OCI-LY7 (cell line): ENCODE data around the gene EDEM3. TPM values are rescaled to one million over a fixed set of nuclear protein-coding genes. Genes with fewer than 3 reads are reported as not detected.

Experiments used
- BruUV-seq: library from RNA; stranded (reverse); fragments of 400-500 nt; replicated peaks from 2 replicates; lab custom pipeline; 2021; lab: Mats Ljungman, UMichigan
- CTCF ChIA-PET: fragments of 300-600 bp; sonication (Branson Sonifier 250); formaldehyde crosslinking; loops from one replicate; lab custom pipeline; 2022; ENCODE audit warnings: antibody characterized with exemption; ENCODE audit not compliant: unreplicated experiment; lab: Charles Lee
- POLR2A ChIA-PET: fragments of 300-600 bp; sonication (Branson Sonifier 250); formaldehyde crosslinking; loops from one replicate; lab custom pipeline; 2022; ENCODE audit warnings: antibody characterized with exemption; lab: Charles Lee
- DNase-seq: peaks from one replicate; pipeline ENCODE4 v3.0.0-alpha.2; 2015; ENCODE audit warnings: low spot score
- H2AFZ ChIP-seq: fragments of 200-600 bp; sonication (generic), shearing (Covaris generic); 2 replicates; pipeline ENCODE4 v1.6.1; 2014; ENCODE audit warnings: mild to moderate bottlenecking, antibody characterized with exemption, low read length, moderate library complexity
- H3K27ac ChIP-seq: fragments of 200-600 bp; sonication (generic); 2 replicates; pipeline ENCODE4 v1.5.1; 2014; ENCODE audit warnings: mixed run types, low read depth, mild to moderate bottlenecking, moderate library complexity, low read length, inconsistent platforms; ENCODE audit not compliant: poor library complexity, severe bottlenecking
- H3K36me3 ChIP-seq: fragments of 200-600 bp; sonication (generic); 2 replicates; pipeline ENCODE4 v1.6.1; 2014; ENCODE audit warnings: mild to moderate bottlenecking, antibody characterized with exemption, low read length, moderate library complexity, mixed read lengths; ENCODE audit not compliant: insufficient read depth
- H3K4me1 ChIP-seq: fragments of 200-600 bp; sonication (generic); 2 replicates; pipeline ENCODE4 v1.5.1; 2014; ENCODE audit warnings: mild to moderate bottlenecking, low read length; ENCODE audit not compliant: insufficient read depth, poor library complexity, severe bottlenecking
- H3K4me2 ChIP-seq: fragments of 200-600 bp; sonication (generic); 2 replicates; pipeline ENCODE4 v1.6.1; 2014; ENCODE audit warnings: mild to moderate bottlenecking, low read length
- H3K4me3 ChIP-seq: fragments of 200-600 bp; sonication (generic); 2 replicates; pipeline ENCODE4 v1.5.1; 2014; ENCODE audit warnings: mild to moderate bottlenecking, low read depth, low read length; ENCODE audit not compliant: poor library complexity, severe bottlenecking
- H3K79me2 ChIP-seq: fragments of 200-600 bp; sonication (generic); 2 replicates; pipeline ENCODE4 v1.6.1; 2016; ENCODE audit warnings: low read depth, mild to moderate bottlenecking, low read length, moderate library complexity, mixed read lengths; ENCODE audit not compliant: insufficient read depth
- H3K9me2 ChIP-seq: fragments of 200-600 bp; sonication (generic); 2 replicates; pipeline ENCODE4 v1.6.1; 2016; ENCODE audit warnings: mild to moderate bottlenecking, low read length, mixed read lengths; ENCODE audit not compliant: insufficient read depth
- H3K9me3 ChIP-seq: fragments of 200-600 bp; sonication (generic); 2 replicates; pipeline ENCODE4 v1.6.1; 2014; ENCODE audit warnings: mild to moderate bottlenecking, mixed run types, low read length, mixed read lengths
- H4K20me1 ChIP-seq: fragments of 200-600 bp; sonication (generic); 2 replicates; pipeline ENCODE4 v1.6.1; 2014; ENCODE audit warnings: mild to moderate bottlenecking, antibody characterized with exemption, low read length, moderate library complexity, mixed read lengths; ENCODE audit not compliant: insufficient read depth
- EZH2phosphoT487 ChIP-seq: fragments of 200-600 bp; sonication (generic); IDR thresholded peaks from 2 replicates; pipeline ENCODE4 v1.6.1; 2018; ENCODE audit warnings: low read depth, borderline replicate concordance, mild to moderate bottlenecking, mixed run types, antibody characterized with exemption, low read length, moderate library complexity, mixed read lengths
- intact Hi-C: fragments of 100-400 bp; cut with micrococcal nuclease; formaldehyde crosslinking; loops from one replicate; pipeline ENCODE4 v1.10.0; 2022; ENCODE audit not compliant: unreplicated experiment
- total RNA-seq, 2 experiments: library from RNA; depleted of rRNA in 1 of 2; stranded (reverse); fragments of >200 nt in 1 of 2; shearing (Covaris generic) in 1 of 2; gene quantifications; 2 replicates each; pipeline ENCODE4 v1.2.3, GENCODE V29; 2014 to 2022
- TF ChIP-seq, protein P1 (sequence below): fragments of 200-600 bp; sonication (generic); conservative IDR thresholded peaks from 2 replicates; pipeline ENCODE4 v1.5.1; 2014; ENCODE audit warnings: mild to moderate bottlenecking, antibody characterized with exemption, low read length, moderate library complexity, mixed read lengths

EDEM3 gene
- total RNA-seq, 2 experiments from 2014 or later, result 19.5 to 27.4 TPM

DNA sequence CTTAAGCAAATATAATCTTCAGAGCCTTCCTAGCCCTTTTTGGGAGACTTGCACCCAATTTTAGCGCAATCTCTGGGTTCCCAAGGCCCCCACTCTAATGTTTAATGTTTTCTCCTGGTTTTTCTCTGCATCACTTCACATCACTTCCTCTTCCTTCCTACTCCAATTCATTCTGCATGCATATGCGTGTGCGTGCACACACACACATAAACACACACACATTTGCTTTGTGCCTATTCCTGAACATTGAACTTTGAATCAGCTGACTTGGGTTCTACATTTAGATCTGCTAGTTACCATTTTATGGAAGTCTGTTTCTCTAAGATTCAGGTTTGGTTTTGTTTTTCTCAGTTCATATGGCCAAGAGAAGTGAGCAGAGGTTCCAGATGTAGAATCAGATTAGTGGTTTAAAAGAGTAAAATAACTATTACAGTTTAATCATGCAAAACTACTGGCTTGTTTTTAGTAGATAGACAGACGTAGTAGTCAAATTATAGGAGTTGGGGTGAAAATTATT lies 7.4 kb upstream of the EDEM3 start:
- no peaks in the 10 kb centered on the region for H4K20me1 ChIP-seq
- no peak overlapping the region for H2AFZ ChIP-seq
- ChIA-PET POLR2A (no interaction called here), CTCF (no interaction called here)
- no peaks in the 10 kb centered on the region for H3K9me2 ChIP-seq
- TF ChIP-seq, protein P1, sequence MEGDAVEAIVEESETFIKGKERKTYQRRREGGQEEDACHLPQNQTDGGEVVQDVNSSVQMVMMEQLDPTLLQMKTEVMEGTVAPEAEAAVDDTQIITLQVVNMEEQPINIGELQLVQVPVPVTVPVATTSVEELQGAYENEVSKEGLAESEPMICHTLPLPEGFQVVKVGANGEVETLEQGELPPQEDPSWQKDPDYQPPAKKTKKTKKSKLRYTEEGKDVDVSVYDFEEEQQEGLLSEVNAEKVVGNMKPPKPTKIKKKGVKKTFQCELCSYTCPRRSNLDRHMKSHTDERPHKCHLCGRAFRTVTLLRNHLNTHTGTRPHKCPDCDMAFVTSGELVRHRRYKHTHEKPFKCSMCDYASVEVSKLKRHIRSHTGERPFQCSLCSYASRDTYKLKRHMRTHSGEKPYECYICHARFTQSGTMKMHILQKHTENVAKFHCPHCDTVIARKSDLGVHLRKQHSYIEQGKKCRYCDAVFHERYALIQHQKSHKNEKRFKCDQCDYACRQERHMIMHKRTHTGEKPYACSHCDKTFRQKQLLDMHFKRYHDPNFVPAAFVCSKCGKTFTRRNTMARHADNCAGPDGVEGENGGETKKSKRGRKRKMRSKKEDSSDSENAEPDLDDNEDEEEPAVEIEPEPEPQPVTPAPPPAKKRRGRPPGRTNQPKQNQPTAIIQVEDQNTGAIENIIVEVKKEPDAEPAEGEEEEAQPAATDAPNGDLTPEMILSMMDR, result no peak
- no peak for TF ChIP-seq EZH2phosphoT487
- BruUV-seq, result no TSS peak
- intact Hi-C loops, result no loop called here
- H3K4me1 ChIP-seq, result no peaks in the 10 kb centered on the region
- H3K27ac ChIP-seq, result no peak overlapping the region
- H3K4me2 ChIP-seq, result no peak overlapping the region
- DNase-seq, result no peak
- no peaks in the 10 kb centered on the region for H3K79me2 ChIP-seq
- H3K4me3 ChIP-seq, result no peak overlapping the region
- H3K9me3 ChIP-seq, result no peaks in the 10 kb centered on the region
- H3K36me3 ChIP-seq, result no peaks in the 10 kb centered on the region

DNA sequence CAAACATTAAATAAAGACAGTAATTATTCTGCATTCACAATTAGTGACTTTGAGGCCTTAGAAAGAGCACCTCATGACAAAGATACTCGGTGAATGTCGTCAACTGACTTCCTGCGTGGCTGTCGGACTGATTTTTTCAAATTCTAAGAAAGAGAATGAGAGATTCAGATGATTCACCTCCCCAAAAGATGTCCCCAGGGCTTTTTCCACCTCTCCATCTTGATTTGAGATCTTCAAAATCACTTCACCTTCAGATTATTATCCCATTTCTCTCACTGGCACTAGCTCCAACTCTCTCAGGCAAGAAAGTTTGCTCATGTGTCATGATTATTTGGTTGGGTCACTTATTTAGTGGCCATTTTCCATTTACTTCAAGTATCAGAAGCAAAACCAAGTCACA lies 5.0 kb upstream of the EDEM3 start:
- H3K4me1 ChIP-seq, result peaks cover 6% of the 10 kb centered on the region
- no peak overlapping the region for H2AFZ ChIP-seq
- no peaks in the 10 kb centered on the region for H3K79me2 ChIP-seq
- no peaks in the 10 kb centered on the region for H4K20me1 ChIP-seq
- intact Hi-C loops, result no loop called here
- ChIA-PET CTCF (no interaction called here), POLR2A (no interaction called here)
- H3K36me3 ChIP-seq, result no peaks in the 10 kb centered on the region
- no peak overlapping the region for H3K4me3 ChIP-seq
- no TSS peak for BruUV-seq
- no peaks in the 10 kb centered on the region for H3K9me2 ChIP-seq
- no peak for DNase-seq
- TF ChIP-seq, protein P1, result no peak
- TF ChIP-seq EZH2phosphoT487, result no peak
- no peak overlapping the region for H3K4me2 ChIP-seq
- H3K27ac ChIP-seq, result no peak overlapping the region
- no peaks in the 10 kb centered on the region for H3K9me3 ChIP-seq

DNA sequence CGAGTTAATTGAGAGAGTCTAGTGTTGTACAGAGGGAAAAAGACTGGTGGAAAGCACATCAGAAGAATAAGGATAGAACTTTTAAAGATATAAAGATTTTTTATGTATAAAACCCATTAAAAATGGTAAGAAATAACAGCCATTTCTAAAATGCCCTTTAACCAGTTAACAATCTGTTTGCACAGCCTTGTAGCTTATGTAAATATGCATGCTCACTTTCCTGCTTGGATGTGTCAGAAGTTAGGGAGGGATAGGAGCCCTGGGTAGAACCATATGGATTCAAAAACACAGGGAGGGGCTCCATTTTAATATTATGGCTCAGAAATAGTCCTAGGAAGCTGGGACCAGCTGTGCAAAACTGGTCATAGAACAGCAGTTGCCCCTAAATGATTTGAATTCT lies 4.5 kb upstream of the EDEM3 start:
- no peaks in the 10 kb centered on the region for H3K36me3 ChIP-seq
- BruUV-seq, result no TSS peak
- no peak for TF ChIP-seq EZH2phosphoT487
- TF ChIP-seq, protein P1, result no peak
- CTCF ChIA-PET, result no interaction called here
- H2AFZ ChIP-seq, result no peak overlapping the region
- POLR2A ChIA-PET, result no interaction called here
- H3K27ac ChIP-seq, result no peak overlapping the region
- H3K4me1 ChIP-seq, result peaks cover 6% of the 10 kb centered on the region
- H3K4me3 ChIP-seq, result no peak overlapping the region
- no peak for DNase-seq
- H3K79me2 ChIP-seq, result no peaks in the 10 kb centered on the region
- H4K20me1 ChIP-seq, result no peaks in the 10 kb centered on the region
- no peaks in the 10 kb centered on the region for H3K9me2 ChIP-seq
- intact Hi-C loops, result no loop called here
- no peaks in the 10 kb centered on the region for H3K9me3 ChIP-seq
- H3K4me2 ChIP-seq, result no peak overlapping the region
